ENCODE data around the gene TPM4.

- no peak for TF ChIP-seq CTCF (IDR thresholded peaks at IDR 0.05; ENCODE audit: low read depth, low read length, poor library complexity, severe bottlenecking)
- no peak for TF ChIP-seq EZH2phosphoT487 (IDR thresholded peaks at IDR 0.05; ENCODE audit: borderline replicate concordance, low read length)
Measured at GRCh38 chr19:16118489-16119033, 42.3 kb downstream of the TPM4 start.
